ENCODE measurements around the gene RENBP. TPM values are rescaled to one million over a fixed set of nuclear protein-coding genes. Genes with fewer than 3 reads are reported as not detected.

RENBP gene
- total RNA-seq, 1 donor from 2014 or later, result 30.3 TPM

GRCh38 chrX:153938226-153938786 lies 6.1 kb downstream of the RENBP start:
- intact Hi-C loops (cut with micrococcal nuclease), result no loop called here

DNA sequence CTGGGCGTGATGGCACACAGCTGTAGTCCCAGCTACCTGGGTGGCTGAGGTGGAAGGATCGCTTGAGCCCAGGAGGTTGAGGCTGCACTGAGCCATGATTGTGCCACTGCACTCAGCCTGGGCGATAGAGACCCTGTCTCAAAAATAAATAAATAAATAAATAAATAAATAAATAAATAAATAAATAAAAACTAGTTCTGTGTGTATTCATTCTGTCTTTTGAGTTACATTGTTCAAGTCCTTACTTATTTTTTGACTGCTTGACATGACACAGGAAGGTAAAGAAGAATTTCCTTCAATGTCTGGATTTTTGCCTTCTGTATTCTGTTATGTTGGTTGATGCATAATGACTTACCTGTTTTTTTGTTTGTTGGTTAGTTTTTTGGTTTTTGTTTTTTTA lies 7.4 kb downstream of the RENBP start:
- intact Hi-C loops (cut with micrococcal nuclease), result no loop called here

GRCh38 chrX:153935326-153935851 lies 9.1 kb downstream of the RENBP start:
- intact Hi-C loops (cut with micrococcal nuclease), result loop anchor here (1.0 kb wide), 2 partner anchors 9 kb away; partner anchors contain the start of genes ARHGAP4 and RENBP

- intact Hi-C loops (cut with micrococcal nuclease), result loop anchor here (1.0 kb wide), 2 partner anchors 9 kb away; partner anchors contain the start of genes ARHGAP4 and RENBP
Observed at GRCh38 chrX:153934762-153935325, 9.6 kb downstream of the RENBP start, which contains the start of gene NAA10. Gene NAA10 (minus strand): TSS chrX:153935037. CDS start chrX:153934904, 133 bp downstream.

DNA sequence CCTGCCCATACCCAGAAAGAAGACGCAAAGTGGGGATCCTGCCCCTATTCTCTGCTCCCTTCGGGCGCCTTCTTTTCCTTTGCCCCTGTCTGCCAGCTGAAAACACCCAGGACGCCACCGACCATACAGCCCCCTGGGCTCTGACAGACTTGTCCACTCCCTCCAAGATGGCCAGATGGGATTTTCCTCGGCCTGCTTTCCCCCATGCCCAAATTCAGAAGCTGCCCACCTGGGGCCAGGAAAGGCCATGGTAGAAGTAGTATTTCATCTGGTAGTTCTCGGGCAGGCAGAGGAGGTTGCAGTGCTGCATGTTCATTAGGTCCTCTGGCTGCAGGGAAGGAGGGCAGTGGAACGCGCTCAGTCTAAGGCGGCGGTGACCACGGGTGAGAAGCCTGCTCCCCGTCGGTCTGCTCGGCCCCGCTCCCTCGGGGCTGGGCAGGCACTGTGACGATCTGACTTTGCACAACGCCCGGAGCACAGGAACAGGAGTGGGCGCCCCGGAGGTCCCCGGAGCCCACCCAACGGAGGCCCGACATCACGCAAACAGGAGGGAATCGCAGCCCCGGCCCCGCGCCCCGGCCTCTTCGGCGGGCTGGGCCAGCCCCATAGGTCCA lies 10.2 kb downstream of the RENBP start:
- intact Hi-C loops (cut with micrococcal nuclease), result no loop called here

GRCh38 chrX:153933748-153934147 lies 10.7 kb downstream of the RENBP start:
- intact Hi-C loops (cut with micrococcal nuclease), result no loop called here

DNA sequence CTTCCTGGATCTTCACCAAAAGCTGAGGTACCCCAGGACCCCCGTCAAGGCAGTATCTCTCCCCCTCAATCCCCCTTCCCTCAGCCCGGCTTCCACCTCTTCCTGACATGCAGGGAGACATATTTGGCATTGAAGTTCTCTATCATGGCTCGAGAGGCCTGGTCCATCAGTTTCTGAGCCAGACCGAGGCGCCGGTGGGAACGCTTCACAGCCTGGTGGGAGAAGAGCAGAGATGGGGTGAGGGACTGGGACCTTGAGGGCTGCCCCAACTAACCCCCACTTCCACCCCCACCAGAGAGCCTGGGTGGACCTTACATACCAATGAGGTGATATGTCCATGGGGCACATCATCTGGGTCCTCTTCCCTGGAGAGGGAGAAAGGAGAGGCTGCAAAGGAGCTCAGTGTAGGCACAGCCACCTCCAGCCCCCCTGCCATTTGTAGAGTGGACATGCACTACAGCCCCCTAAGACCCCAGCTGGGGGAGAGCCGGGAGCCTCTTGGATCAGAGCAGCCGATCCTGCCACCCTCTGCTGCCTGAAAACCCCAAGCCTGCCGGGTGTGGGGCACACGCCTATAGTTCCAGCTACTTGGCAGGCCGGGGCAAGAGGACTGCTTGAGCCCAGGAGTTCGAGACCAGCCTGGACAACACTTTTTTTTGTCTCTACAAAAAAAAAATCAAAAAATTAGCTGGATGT lies 12.1 kb downstream of the RENBP start:
- intact Hi-C loops (cut with micrococcal nuclease), result no loop called here

DNA sequence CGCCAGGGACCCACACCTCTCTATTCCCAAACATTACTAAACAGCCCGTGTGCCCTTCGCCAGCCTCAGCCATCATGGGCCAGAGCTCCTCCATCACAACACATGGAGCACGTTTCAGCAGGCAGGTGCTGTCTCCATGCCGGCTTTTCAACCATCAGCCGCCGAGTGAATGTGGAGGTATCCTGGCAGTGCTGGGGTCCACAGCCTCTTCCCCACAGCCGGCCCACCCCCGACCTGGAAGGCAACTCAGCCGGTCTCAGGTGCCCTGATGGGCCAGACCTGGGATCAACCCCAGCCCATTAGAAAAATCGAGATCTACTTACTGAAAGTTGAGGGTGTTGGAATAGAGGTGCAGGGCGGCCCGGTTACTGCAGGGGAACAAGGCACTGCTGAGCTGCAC lies 12.7 kb downstream of the RENBP start:
- intact Hi-C loops (cut with micrococcal nuclease), result no loop called here

GRCh38 chrX:153931151-153931550 lies 13.3 kb downstream of the RENBP start:
- intact Hi-C loops (cut with micrococcal nuclease), result no loop called here

DNA sequence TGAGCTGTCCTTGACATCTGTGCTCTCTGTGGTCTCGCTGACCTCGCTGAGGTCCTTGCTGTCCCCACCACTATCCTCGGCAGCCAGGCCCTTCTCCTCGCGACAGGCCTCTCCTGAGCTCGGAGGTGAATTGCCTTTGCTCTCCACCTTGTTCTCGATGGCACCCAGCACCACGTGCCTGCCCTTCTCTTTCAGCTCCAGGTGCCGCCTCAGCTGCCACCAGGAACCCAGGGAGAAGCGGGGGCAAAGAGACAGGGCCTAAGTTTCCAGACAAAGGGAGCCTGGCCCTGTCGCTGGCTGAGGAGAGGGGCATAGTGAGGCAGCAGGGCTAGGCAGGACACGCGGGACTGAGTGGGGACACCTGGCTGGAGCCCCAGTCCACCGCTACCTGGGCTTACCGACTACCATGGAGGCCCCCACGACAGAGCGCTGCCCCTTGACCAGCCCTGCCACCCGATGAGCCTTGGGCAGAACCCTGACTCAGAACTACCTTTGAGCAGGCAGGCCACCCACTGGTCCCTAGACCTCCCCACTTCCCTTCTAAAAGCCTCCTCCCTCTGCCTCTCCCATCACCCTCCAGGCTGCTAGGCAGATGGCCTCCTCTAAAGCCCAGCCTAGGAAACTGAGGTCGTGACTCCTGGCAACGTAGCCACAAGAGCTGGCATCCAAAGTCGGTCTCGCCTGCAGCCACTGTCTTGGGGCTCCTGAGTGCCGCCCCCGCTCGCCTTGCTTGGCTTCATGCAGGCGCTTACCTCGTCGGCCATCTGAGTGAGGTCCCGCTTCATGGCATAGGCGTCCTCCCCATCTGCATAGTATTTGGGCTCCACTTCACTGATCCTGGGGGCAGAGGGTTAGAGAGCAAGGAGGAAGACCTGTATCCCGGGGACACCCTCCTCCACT lies 14.2 kb downstream of the RENBP start:
- intact Hi-C loops (cut with micrococcal nuclease), result no loop called here

DNA sequence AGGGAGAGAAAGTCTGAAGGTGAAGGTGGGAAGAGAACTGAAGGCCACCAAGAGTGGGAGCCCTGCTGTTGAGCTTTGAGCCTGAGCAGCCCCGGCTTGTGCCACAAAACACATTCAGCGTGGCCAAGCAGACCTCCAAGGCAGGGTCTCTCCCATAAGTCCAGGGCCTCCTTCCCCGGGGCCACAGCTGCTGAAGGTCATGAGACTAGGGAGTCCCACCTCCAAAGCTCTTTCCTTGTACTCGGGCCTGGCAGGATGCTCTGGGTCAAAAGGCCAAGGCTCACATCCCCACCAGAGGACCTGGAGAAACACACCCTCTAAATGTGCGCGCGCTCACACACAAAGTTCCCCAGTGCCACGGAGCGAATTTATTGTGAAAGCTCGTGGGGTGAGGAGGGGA lies 14.9 kb downstream of the RENBP start:
- intact Hi-C loops (cut with micrococcal nuclease), result loop anchor here (5.0 to 10.0 kb wide), 5 partner anchors 42 to 972 kb away; partner anchors contain the start of genes FLNA, L1CAM and RPL10

GRCh38 chrX:153928846-153929245 lies 15.6 kb downstream of the RENBP start:
- intact Hi-C loops (cut with micrococcal nuclease), result loop anchor here (1.0 to 10.0 kb wide), 8 partner anchors 42 to 972 kb away; partner anchors contain the start of genes ABCD1, BCAP31, FLNA and HCFC1

GRCh38 chrX:153927922-153928760 lies 16.3 kb downstream of the RENBP start:
- intact Hi-C loops (cut with micrococcal nuclease), result loop anchor here (1.0 to 10.0 kb wide), 10 partner anchors 41 to 971 kb away; partner anchors contain the start of genes ABCD1, BCAP31, CCNQ and FLNA

GRCh38 chrX:153927672-153927921 lies 16.8 kb downstream of the RENBP start:
- intact Hi-C loops (cut with micrococcal nuclease), result loop anchor here (2.0 to 10.0 kb wide), 7 partner anchors 40 to 970 kb away; partner anchors contain the start of genes CCNQ, FLNA, L1CAM and MECP2

GRCh38 chrX:153926858-153927671 lies 17.4 kb downstream of the RENBP start:
- intact Hi-C loops (cut with micrococcal nuclease), result loop anchor here (1.0 to 10.0 kb wide), 8 partner anchors 8 to 970 kb away; partner anchors contain the start of genes CCNQ, FLNA, L1CAM and MECP2

DNA sequence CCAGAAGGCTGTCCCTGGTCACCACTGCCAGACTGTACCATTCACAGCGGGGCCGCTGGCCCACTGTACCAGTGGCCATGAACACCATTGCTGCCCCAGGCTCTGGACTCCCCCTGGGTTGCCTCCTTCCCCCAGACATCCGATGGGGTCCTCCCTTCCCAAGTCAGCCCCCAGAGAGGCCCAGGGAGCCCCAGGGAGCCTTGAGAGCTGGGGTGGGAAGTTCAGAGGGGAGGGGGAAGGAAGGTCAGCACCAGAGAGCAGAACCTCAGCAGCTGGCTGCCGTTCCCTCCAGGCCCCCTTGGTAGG lies 17.9 kb downstream of the RENBP start:
- intact Hi-C loops (cut with micrococcal nuclease), result loop anchor here (1.0 to 10.0 kb wide), 8 partner anchors 9 to 969 kb away; partner anchors contain the start of genes CCNQ, FLNA, L1CAM and MECP2

DNA sequence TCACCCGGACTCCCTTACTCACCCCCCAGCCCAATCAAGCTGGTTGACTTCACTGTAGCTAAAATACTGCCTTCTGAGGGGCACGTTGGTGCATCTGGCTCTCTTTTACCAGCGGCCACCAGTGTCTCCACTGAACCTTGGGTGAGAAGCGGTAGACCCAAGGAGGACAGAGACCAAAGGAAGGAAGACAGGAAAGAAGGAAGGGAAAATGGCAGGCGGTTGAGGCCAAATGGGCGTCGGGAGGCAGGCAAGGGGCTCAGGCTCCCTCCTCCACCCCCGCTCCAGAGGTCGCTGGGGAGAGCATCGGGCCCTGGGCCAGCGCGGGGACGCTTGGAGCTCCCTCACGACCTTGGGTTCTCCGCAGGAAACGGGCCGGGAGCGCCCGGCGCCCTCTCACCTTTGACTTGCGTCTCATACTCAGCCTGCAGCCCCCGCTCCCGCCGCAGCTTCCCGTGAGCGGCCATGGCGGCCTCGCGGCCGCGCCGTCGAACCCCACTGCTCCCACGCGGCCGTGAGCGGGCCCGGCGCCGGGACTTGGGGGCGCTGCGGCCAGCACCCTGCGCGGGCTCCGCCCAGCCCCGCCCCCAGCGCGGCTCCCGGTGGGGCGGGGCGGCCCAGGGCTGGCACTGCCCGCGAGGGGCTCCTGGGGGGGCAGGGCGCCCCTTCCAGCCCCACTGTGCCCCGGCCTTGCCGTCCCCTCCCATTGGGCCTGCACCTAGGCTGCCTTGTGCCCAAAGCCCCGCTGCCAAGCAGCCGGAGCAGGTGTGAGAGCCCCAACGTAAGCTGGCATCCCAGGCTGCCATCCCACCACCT lies 18.5 kb downstream of the RENBP start, which contains the start of gene ARHGAP4:
Gene ARHGAP4 (minus strand): TSS at position 526 of the 813 bp plus-strand sequence. CDS start 62 bp downstream, at position 464.
- intact Hi-C loops (cut with micrococcal nuclease), result loop anchor here (1.0 to 10.0 kb wide), 9 partner anchors 9 to 969 kb away; partner anchors contain the start of genes CCNQ, FLNA, L1CAM and MECP2

DNA sequence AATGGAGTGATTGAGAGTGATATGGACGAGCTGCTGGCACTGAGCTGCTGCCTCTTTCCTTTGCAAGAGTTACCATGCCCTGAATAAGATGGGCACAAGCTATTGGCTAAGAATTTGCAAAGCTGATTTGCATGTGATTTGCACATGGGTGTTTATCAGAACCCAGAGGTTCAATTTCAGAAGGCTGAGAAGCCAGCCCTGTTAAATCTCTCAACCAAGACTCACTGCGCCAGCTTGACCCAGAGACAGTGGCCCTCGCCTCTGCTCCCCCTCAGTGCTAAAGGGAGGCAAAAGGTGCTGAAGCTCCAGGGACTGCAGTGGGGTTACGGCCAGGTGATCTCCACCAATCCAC lies 19.1 kb downstream of the RENBP start:
- intact Hi-C loops (cut with micrococcal nuclease), result loop anchor here (2.0 to 10.0 kb wide), 6 partner anchors 25 to 968 kb away; partner anchors contain the start of genes FLNA, L1CAM and RPL10
